Vagina (tissue), 2 donors: ENCODE data around the gene ZNF384.

Experiments used
- CTCF ChIP-seq, 3 experiments: fragments of 450-650 bp in 2 of 3; fragments of 200-600 bp in 1 of 3; sonication (generic) in 1 of 3; IDR thresholded peaks; one replicate each; pipeline ENCODE4 v1.5.1; 2017 to 2019; ENCODE audit warnings: antibody characterized with exemption in 3 of 3, mild to moderate bottlenecking in 2 of 3, moderate library complexity in 2 of 3
- POLR2A ChIP-seq, 2 donors: fragments of 450-650 bp; IDR thresholded peaks; one replicate each; pipeline ENCODE4 v1.6.1; 2017; ENCODE audit warnings: antibody characterized with exemption in 2 of 2, mild to moderate bottlenecking in 2 of 2, moderate library complexity in 2 of 2
- POLR2AphosphoS5 ChIP-seq, 2 donors: sonication (generic); formaldehyde crosslinking; IDR thresholded peaks; one replicate each; pipeline ENCODE4 v1.9.0; 2017; ENCODE audit warnings: antibody characterized with exemption in 2 of 2, mild to moderate bottlenecking in 2 of 2, low read depth in 1 of 2; ENCODE audit not compliant: insufficient read depth in 1 of 2

GRCh38 chr12:6725350-6725749 lies 36.2 kb upstream of the ZNF384 start:
- TF ChIP-seq CTCF (IDR thresholded peaks at IDR 0.05) (no peak), POLR2A (IDR thresholded peaks at IDR 0.05) (no peak), POLR2AphosphoS5 (IDR thresholded peaks at IDR 0.05; ENCODE audit: insufficient read depth in 1 of 2, low read depth in 1 of 2) (no peak)
